ENCODE measurements around the gene HOXB13.

Gene HOXB13

DNA sequence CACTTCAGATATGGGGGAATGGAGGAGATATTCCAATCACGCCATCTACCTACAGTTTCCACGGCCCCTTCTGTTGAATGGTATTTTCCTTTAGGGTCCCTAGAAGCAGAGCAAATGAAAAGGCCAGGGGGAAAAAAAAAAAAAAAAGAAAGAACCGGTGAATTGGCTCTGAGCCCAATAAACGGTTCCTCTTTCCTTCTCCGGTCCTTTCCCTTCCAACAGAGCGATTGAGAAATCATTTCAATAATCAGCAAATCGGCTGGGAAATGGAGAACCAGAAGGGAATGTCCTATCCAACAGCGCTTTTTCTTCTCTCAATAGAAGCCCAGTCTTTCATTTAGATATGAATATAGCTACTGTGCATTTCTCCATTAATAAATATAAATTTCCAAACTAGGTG is 26.8 kb upstream of the HOXB13 start:
- Histone ChIP-seq H3K9me3 (no peaks in the 10 kb centered on the region), H3K36me3 (no peaks in the 10 kb centered on the region), H3K4me3 (ENCODE audit: low read depth in 1 of 2, low read length in 1 of 2) (no peak overlapping the region), H3K27me3 (peaks cover 100% of the 10 kb centered on the region), H3K4me1 (ENCODE audit: control insufficient read depth in 1 of 2, insufficient read depth in 1 of 2, low read depth in 1 of 2, low read length in 1 of 2) (no peaks in the 10 kb centered on the region), H3K27ac (no peak overlapping the region)
- TF ChIP-seq, protein P1, sequence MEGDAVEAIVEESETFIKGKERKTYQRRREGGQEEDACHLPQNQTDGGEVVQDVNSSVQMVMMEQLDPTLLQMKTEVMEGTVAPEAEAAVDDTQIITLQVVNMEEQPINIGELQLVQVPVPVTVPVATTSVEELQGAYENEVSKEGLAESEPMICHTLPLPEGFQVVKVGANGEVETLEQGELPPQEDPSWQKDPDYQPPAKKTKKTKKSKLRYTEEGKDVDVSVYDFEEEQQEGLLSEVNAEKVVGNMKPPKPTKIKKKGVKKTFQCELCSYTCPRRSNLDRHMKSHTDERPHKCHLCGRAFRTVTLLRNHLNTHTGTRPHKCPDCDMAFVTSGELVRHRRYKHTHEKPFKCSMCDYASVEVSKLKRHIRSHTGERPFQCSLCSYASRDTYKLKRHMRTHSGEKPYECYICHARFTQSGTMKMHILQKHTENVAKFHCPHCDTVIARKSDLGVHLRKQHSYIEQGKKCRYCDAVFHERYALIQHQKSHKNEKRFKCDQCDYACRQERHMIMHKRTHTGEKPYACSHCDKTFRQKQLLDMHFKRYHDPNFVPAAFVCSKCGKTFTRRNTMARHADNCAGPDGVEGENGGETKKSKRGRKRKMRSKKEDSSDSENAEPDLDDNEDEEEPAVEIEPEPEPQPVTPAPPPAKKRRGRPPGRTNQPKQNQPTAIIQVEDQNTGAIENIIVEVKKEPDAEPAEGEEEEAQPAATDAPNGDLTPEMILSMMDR (IDR thresholded peaks at IDR 0.05): no peak

DNA sequence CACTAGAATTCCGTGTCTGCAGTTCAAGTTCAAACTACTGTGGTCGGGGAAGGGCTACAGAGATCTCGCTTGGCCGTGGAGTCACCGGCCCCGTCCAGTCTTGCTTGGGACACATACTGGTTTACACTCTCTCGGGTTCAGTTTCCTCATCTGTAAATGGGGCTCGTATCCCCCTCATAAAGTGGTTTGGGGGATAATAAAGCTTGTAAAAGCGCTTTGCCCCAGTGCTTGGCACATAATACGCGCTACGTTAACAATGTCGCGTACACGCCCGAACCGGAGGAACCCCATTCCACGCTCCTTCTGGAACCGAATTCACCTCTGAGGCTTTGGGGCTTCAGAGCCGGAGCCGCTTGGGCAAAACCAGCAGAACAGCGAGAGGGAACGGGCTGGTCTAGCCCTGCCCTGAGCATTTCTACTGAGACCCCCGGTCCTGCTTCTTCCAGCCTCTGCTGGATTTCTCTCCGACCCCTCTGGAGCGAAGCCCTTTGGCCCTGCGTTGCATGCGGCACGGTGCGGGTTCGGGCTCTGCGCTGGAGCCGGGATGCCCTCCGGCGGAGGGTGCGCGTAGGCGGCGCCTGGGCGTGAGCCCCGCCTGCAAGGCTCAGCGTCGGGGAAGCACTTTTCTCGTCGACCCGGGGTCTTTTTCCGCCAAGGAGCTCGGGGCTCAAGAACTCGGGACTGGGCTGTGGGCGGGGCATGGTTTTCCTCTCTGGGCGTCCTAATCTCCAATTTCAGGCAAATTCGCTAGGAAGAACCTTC is 26.1 kb upstream of the HOXB13 start:
- peaks cover 100% of the 10 kb centered on the region for H3K27me3 ChIP-seq
- no peaks in the 10 kb centered on the region for H3K36me3 ChIP-seq
- H3K4me3 ChIP-seq (ENCODE audit: low read depth in 1 of 2, low read length in 1 of 2): no peak overlapping the region
- TF ChIP-seq, protein P1 (IDR thresholded peaks at IDR 0.05): no peak
- H3K4me1 ChIP-seq (ENCODE audit: control insufficient read depth in 1 of 2, insufficient read depth in 1 of 2, low read depth in 1 of 2, low read length in 1 of 2): no peaks in the 10 kb centered on the region
- no peak overlapping the region for H3K27ac ChIP-seq
- no peaks in the 10 kb centered on the region for H3K9me3 ChIP-seq

DNA sequence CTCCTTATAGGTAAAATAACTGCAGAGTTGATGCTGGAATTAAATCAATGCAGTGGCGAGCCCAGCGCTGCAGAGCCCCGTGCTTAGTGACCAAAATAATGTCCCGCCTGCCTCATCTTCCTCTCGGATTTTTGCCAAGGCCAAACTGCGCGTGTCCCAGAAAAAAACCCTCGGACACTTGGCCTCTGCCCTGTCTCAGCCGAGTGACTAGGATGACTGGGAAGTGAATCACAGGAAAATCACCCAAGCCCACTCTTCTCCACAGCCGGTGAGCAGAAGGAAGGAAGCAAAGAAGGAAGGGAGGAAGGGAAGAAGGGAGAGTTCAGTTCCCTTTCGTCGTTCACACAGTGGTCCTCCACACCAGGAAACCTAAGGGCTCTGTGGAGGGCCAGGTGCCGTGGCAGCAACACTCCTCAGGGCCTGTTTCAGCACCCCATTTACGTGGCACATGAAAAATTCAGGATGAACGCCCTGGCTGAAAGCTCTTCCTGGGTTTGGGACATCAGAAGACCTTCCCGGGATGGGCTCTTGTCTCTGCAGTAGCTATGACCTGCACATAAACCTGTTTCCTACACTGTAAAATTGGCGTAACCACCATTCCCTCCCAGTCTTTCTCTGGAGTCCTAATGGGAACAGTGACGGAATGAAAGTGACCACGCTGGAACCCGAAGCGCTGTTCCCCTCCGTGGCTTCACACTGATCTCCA is 25.4 kb upstream of the HOXB13 start:
- Histone ChIP-seq H3K4me3 (ENCODE audit: low read depth in 1 of 2, low read length in 1 of 2) (no peak overlapping the region), H3K9me3 (no peaks in the 10 kb centered on the region), H3K4me1 (ENCODE audit: control insufficient read depth in 1 of 2, insufficient read depth in 1 of 2, low read depth in 1 of 2, low read length in 1 of 2) (no peaks in the 10 kb centered on the region), H3K27me3 (peaks cover 100% of the 10 kb centered on the region), H3K36me3 (no peaks in the 10 kb centered on the region), H3K27ac (no peak overlapping the region)
- TF ChIP-seq, protein P1 (IDR thresholded peaks at IDR 0.05): no peak

DNA sequence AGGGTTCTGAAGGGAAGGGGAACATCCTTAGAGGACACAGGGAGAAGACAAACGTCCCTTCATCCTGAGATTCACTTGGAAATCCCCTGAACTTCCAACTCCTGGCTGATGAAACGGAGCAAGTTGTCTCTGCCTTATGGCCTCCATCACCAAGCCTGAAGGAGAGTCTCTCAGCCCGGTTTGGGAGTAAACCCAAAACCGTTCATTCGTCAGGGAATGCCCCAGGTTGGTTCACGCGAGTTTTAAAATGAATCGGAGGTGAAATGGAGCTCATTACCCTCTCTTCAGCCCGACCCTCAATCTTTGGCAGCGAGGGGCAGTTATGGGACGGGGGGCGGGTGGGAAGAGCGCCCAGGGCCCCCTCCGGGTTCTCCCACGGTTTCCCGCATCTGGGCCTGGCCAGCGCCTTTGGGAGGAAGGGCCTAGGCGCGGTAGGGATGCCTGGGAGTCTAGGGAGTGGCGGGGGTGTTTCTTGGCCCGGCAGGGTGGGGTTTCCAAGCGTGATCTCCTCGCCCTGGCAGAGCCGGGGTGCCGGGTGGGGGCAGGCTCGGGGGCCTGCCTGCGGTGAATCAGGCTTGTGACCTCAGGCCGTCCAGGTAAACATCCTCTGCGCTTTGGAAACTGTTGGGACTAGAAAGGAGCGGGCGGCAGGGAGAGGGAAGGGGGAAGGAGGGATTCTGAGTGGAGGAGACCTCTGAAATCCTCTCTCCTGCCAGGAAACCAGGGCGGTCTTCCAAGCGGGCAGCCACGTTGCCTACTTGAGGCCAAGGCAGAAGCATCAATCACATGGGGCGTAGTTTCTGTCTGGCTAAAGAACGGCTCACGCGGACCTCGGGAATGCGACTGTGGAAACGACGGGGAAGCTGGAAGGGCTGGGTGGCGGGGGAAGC is 24.1 kb upstream of the HOXB13 start:
- Histone ChIP-seq H3K27me3 (peaks cover 100% of the 10 kb centered on the region), H3K4me1 (ENCODE audit: control insufficient read depth in 1 of 2, insufficient read depth in 1 of 2, low read depth in 1 of 2, low read length in 1 of 2) (no peaks in the 10 kb centered on the region), H3K4me3 (ENCODE audit: low read depth in 1 of 2, low read length in 1 of 2) (no peak overlapping the region), H3K36me3 (no peaks in the 10 kb centered on the region), H3K27ac (no peak overlapping the region), H3K9me3 (no peaks in the 10 kb centered on the region)
- TF ChIP-seq, protein P1 (IDR thresholded peaks at IDR 0.05): no peak

DNA sequence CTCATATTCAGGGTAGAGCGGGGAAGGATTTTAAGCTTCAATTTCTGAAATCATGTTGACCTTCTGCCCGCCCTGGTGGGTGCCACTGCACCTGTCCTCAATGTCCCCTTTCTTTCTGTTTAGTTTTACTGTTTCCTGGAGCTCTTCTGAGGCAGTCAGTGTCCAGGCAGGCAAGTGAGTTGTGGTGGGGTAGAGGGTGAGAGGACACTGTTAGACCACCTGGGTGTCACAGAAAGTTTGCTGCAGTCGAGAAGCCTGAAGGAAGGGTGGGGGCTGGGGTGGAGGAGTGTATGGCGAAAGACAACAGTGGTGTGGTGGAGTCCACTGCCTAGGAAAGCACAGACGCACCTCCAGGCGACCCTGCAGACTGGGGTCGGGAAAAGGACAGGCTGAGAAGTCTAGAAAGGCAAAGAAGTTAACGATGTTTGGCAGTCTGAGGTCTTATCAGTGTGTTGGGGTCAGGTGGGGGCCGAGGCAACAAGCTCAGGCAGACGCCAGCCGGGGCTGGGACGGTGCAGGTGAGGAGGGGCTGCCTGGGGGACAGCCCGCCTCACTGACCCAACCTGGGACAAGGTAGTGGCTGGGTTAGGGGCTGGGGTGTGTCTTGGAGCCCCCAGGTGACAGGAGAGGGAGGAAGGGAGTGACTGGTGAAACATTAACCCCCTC is 23.3 kb upstream of the HOXB13 start:
- Histone ChIP-seq H3K36me3 (no peaks in the 10 kb centered on the region), H3K27me3 (peaks cover 100% of the 10 kb centered on the region), H3K4me1 (ENCODE audit: control insufficient read depth in 1 of 2, insufficient read depth in 1 of 2, low read depth in 1 of 2, low read length in 1 of 2) (no peaks in the 10 kb centered on the region), H3K27ac (no peak overlapping the region), H3K9me3 (no peaks in the 10 kb centered on the region), H3K4me3 (ENCODE audit: low read depth in 1 of 2, low read length in 1 of 2) (no peak overlapping the region)
- TF ChIP-seq, protein P1 (IDR thresholded peaks at IDR 0.05): no peak

All from neutrophil (primary cell).